ENCODE data around the gene SMIM20. TPM values are rescaled to one million over a fixed set of nuclear protein-coding genes. Genes with fewer than 3 reads are reported as not detected.

The SMIM20 gene
- total and polyA plus RNA-seq, 12 donors, result 22.9 to 80.5 (median 40.6) TPM

DNA sequence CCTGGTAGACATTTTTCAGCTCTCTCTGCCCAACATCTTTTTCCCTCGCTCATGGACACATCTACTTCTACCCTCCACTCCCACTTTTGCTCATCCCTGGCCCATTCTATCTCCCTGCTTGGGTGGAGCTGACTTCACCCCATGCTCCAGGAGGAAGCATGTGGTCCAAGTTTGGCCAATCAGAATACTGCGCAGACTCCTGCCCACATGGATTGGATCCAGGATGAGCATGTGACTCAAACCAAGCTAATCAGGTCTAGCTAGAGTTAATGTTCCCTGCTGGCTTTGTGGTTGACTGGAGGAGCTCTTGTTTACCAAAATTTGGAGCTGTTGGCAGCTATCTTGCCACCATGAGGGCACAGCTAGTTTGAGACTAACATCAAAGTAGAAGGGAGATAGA lies 22.7 kb downstream of the SMIM20 start:
- intact Hi-C loops (cut with DNase I), result no loop called here
- Histone ChIP-seq H3K4me1 (replicated peaks in 1 of 2) (peaks cover 0 to 10% of the 10 kb centered on the region in 2 donors), H3K4me3 (no peak overlapping the region), H3K27ac (no peak overlapping the region), H3K36me3 (replicated peaks in 1 of 2) (no peaks in the 10 kb centered on the region), H3K9me3 (replicated peaks in 1 of 3) (no peaks in the 10 kb centered on the region), H3K27me3 (no peaks in the 10 kb centered on the region)
- TF ChIP-seq, protein P1, sequence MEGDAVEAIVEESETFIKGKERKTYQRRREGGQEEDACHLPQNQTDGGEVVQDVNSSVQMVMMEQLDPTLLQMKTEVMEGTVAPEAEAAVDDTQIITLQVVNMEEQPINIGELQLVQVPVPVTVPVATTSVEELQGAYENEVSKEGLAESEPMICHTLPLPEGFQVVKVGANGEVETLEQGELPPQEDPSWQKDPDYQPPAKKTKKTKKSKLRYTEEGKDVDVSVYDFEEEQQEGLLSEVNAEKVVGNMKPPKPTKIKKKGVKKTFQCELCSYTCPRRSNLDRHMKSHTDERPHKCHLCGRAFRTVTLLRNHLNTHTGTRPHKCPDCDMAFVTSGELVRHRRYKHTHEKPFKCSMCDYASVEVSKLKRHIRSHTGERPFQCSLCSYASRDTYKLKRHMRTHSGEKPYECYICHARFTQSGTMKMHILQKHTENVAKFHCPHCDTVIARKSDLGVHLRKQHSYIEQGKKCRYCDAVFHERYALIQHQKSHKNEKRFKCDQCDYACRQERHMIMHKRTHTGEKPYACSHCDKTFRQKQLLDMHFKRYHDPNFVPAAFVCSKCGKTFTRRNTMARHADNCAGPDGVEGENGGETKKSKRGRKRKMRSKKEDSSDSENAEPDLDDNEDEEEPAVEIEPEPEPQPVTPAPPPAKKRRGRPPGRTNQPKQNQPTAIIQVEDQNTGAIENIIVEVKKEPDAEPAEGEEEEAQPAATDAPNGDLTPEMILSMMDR (IDR thresholded peaks at IDR 0.05), result no peak
- TF ChIP-seq POLR2A (IDR thresholded peaks at IDR 0.05), result no peak
- DNase-seq, result no peak
- WGBS, 4 donors, result 91 to 100% (median 97%) methylated on average over 2 of the region's 2 CpGs

- intact Hi-C loops (cut with DNase I), result no loop called here
- Histone ChIP-seq H3K9me3 (replicated peaks in 1 of 3) (no peaks in the 10 kb centered on the region), H3K4me3 (no peak overlapping the region), H3K27ac (no peak overlapping the region), H3K27me3 (no peaks in the 10 kb centered on the region), H3K36me3 (replicated peaks in 1 of 2) (no peaks in the 10 kb centered on the region), H3K4me1 (replicated peaks in 1 of 2) (peaks cover 0 to 10% of the 10 kb centered on the region in 2 donors)
- WGBS, 4 donors, result 58 to 84% (median 70%) methylated on average over 1 of the region's 1 CpG
- TF ChIP-seq, protein P1 (IDR thresholded peaks at IDR 0.05), result no peak
- no peak for TF ChIP-seq POLR2A (IDR thresholded peaks at IDR 0.05)
- DNase-seq, result no peak
These were observed 23.8 kb downstream of the SMIM20 start for GRCh38 chr4:25937801-25938200.

DNA sequence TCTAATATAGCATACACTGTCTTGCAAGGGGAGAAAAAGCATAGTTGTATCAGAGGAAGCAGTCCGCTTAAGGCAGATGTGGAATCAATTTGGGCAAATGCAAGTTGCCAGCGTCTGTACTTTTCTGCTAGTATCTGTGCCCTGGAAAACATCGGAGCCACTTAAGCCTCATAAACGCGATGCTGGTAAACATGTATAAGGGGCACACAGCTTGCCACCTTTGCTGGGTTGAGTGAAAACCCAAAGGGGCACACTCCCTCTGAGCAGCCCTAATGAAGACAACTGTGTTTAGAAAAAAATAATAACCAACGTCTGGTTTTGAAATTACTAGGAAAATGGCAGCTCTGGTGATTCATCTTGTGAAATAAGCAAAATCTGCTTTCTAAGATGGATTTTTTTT lies 24.3 kb downstream of the SMIM20 start:
- TF ChIP-seq POLR2A (IDR thresholded peaks at IDR 0.05), result no peak
- TF ChIP-seq, protein P1 (IDR thresholded peaks at IDR 0.05), result no peak
- H3K4me1 ChIP-seq (replicated peaks in 1 of 2), result peaks cover 0 to 10% of the 10 kb centered on the region in 2 donors
- no peaks in the 10 kb centered on the region for H3K9me3 ChIP-seq (replicated peaks in 1 of 3)
- intact Hi-C loops (cut with DNase I), result no loop called here
- 70 to 81% (median 77%) methylated on average over 6 of the region's 6 CpGs for WGBS, 4 donors
- H3K27ac ChIP-seq, result no peak overlapping the region
- DNase-seq, result no peak
- no peaks in the 10 kb centered on the region for H3K27me3 ChIP-seq
- no peaks in the 10 kb centered on the region for H3K36me3 ChIP-seq (replicated peaks in 1 of 2)
- H3K4me3 ChIP-seq, result no peak overlapping the region

- Histone ChIP-seq H3K27ac (no peak overlapping the region), H3K9me3 (replicated peaks in 1 of 3) (no peaks in the 10 kb centered on the region), H3K27me3 (no peaks in the 10 kb centered on the region), H3K4me1 (replicated peaks in 1 of 2) (peaks cover 0 to 10% of the 10 kb centered on the region in 2 donors), H3K4me3 (no peak overlapping the region), H3K36me3 (replicated peaks in 1 of 2) (no peaks in the 10 kb centered on the region)
- TF ChIP-seq, protein P1 (IDR thresholded peaks at IDR 0.05), result no peak
- TF ChIP-seq POLR2A (IDR thresholded peaks at IDR 0.05), result no peak
- DNase-seq, result peak; percentile 33 to 79 (median 67)
- 27 to 39% (median 38%) methylated on average over 3 of the region's 3 CpGs for WGBS, 4 donors
- intact Hi-C loops (cut with DNase I), result no loop called here
These were observed 24.8 kb downstream of the SMIM20 start for GRCh38 chr4:25938787-25939186.

Data from adrenal gland (tissue), 12 donors.